Liver (tissue), 3 donors: Measurements from ENCODE around the gene BORCS5.

Experiments used
- EGR1 ChIP-seq, 2 donors: IDR thresholded peaks; 2 replicates each; pipeline ENCODE4 v1.6.1; 2016 to 2018; ENCODE audit warnings: antibody characterized with exemption in 2 of 2, low read depth in 2 of 2
- GABPA ChIP-seq, 2 donors: IDR thresholded peaks in 1 of 2; conservative IDR thresholded peaks in 1 of 2; 2 replicates each; pipeline ENCODE4 v1.6.1; 2016; ENCODE audit warnings: antibody characterized with exemption in 2 of 2, mild to moderate bottlenecking in 1 of 2, moderate library complexity in 1 of 2
- HNF4G ChIP-seq: IDR thresholded peaks from 2 replicates; pipeline ENCODE4 v1.6.1; 2016; ENCODE audit warnings: antibody characterized with exemption
- MAX ChIP-seq: IDR thresholded peaks from 2 replicates; pipeline ENCODE4 v1.6.1; 2016; ENCODE audit warnings: antibody characterized with exemption
- REST ChIP-seq: IDR thresholded peaks from 2 replicates; pipeline ENCODE4 v1.6.1; 2016; ENCODE audit warnings: antibody characterized with exemption, mild to moderate bottlenecking
- SP1 ChIP-seq: IDR thresholded peaks from 2 replicates; pipeline ENCODE4 v1.6.1; 2018; ENCODE audit warnings: antibody characterized with exemption, mild to moderate bottlenecking
- TAF1 ChIP-seq: conservative IDR thresholded peaks from 2 replicates; pipeline ENCODE4 v1.6.1; 2016; ENCODE audit warnings: antibody characterized with exemption, mild to moderate bottlenecking
- TF ChIP-seq, protein P1 (sequence below): fragments of 150-350 bp; IDR thresholded peaks from 2 replicates; pipeline ENCODE4 v1.5.1; 2017; ENCODE audit warnings: improper control_type of control experiment, low read depth, low read length; ENCODE audit not compliant: missing input control
- donor health status: healthy.
- donor health status: healthy.

GRCh38 chr12:12334367-12335040 is 22.4 kb upstream of the BORCS5 start:
- TF ChIP-seq SP1 (no peak), TAF1 (no peak), EGR1 (IDR thresholded peaks at IDR 0.05; ENCODE audit: low read depth in 2 of 2) (no peak), REST (no peak), GABPA (IDR thresholded peaks at IDR 0.05 in 1 of 2, conservative IDR thresholded peaks at IDR 0.05 in 1 of 2) (no peak), HNF4G (no peak), MAX (no peak)
- TF ChIP-seq, protein P1, sequence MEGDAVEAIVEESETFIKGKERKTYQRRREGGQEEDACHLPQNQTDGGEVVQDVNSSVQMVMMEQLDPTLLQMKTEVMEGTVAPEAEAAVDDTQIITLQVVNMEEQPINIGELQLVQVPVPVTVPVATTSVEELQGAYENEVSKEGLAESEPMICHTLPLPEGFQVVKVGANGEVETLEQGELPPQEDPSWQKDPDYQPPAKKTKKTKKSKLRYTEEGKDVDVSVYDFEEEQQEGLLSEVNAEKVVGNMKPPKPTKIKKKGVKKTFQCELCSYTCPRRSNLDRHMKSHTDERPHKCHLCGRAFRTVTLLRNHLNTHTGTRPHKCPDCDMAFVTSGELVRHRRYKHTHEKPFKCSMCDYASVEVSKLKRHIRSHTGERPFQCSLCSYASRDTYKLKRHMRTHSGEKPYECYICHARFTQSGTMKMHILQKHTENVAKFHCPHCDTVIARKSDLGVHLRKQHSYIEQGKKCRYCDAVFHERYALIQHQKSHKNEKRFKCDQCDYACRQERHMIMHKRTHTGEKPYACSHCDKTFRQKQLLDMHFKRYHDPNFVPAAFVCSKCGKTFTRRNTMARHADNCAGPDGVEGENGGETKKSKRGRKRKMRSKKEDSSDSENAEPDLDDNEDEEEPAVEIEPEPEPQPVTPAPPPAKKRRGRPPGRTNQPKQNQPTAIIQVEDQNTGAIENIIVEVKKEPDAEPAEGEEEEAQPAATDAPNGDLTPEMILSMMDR = peak; percentile 73
